SJCRH30 (cell line): ENCODE data around the gene LIX1. TPM values are rescaled to one million over a fixed set of nuclear protein-coding genes. Genes with fewer than 3 reads are reported as not detected.
A peak's percentile ranks its signal among the peaks of the same experiment; 100 is the strongest.
"Not testable (repeated sequence)": the region's sequence is repeated elsewhere in the genome, so short reads cannot be mapped to it uniquely, and the experiment has no call there.

Experiments
- DNase-seq, 2 experiments: peaks; one replicate each; pipeline ENCODE4 v3.0.0-alpha.2; 2015 to 2020
- H3K27ac ChIP-seq: fragments of 250-450 bp; sonication (Bioruptor Pico); 2 replicates; pipeline ENCODE4 v1.5.1; 2020; ENCODE audit warnings: mild to moderate bottlenecking, moderate library complexity
- H3K27me3 ChIP-seq: fragments of 250-450 bp; sonication (Bioruptor Pico); 2 replicates; pipeline ENCODE4 v1.5.1; 2020; ENCODE audit warnings: mild to moderate bottlenecking, moderate library complexity
- H3K36me3 ChIP-seq: fragments of 250-450 bp; sonication (Bioruptor Pico); 2 replicates; pipeline ENCODE4 v1.5.1; 2020; ENCODE audit warnings: mild to moderate bottlenecking, moderate library complexity
- H3K4me1 ChIP-seq: fragments of 250-450 bp; sonication (Bioruptor Pico); 2 replicates; pipeline ENCODE4 v1.5.1; 2020; ENCODE audit warnings: mild to moderate bottlenecking, moderate library complexity
- H3K4me3 ChIP-seq: fragments of 250-450 bp; sonication (Bioruptor Pico); 2 replicates; pipeline ENCODE4 v1.5.1; 2020; ENCODE audit warnings: mild to moderate bottlenecking, moderate library complexity
- H3K9me3 ChIP-seq: fragments of 250-450 bp; sonication (Bioruptor Pico); replicated peaks from 2 replicates; pipeline ENCODE4 v1.5.1; 2020; ENCODE audit warnings: mild to moderate bottlenecking, moderate library complexity
- total RNA-seq: library from RNA; depleted of rRNA; stranded (reverse); fragments of >200 nt; shearing (Covaris generic); gene quantifications from 2 replicates; pipeline ENCODE4 v1.2.3, GENCODE V29; 2014

Gene LIX1
- total RNA-seq, 1 experiment from 2014 or later: 0.04 TPM

DNA sequence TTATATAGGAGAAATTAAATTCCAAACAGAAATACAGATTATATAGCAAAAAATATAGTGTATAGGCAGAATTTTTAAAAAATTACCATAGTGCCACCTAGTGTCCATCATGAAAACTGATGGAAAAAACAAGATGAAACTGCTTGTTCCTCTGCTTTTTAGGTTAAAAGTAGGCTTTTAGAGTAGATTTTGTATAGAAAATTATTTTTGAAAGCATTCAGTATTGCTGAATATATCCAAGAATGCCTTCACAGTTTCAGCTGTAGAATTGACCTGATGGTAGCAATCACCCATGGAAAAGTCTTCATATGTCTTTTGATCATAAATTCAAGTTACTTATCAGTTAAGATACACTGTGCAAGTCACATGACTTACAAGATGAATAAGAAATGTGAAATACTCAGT, 21.0 kb upstream of the LIX1 start:
- no peaks in the 10 kb centered on the region for H3K27me3 ChIP-seq
- H3K27ac ChIP-seq: no peak overlapping the region
- no peaks in the 10 kb centered on the region for H3K4me1 ChIP-seq
- H3K9me3 ChIP-seq: no peaks in the 10 kb centered on the region
- H3K36me3 ChIP-seq: peaks cover 52% of the 10 kb centered on the region
- DNase-seq: peak in 1 of 2 experiments; percentile 47
- no peak overlapping the region for H3K4me3 ChIP-seq

GRCh38 chr5:97162045-97162444, 19.6 kb upstream of the LIX1 start:
- Histone ChIP-seq H3K4me3 (no peak overlapping the region), H3K27ac (no peak overlapping the region), H3K36me3 (peaks cover 39% of the 10 kb centered on the region), H3K9me3 (peaks cover 8% of the 10 kb centered on the region; the same call in 1 of the 2 replicates), H3K27me3 (no peaks in the 10 kb centered on the region), H3K4me1 (no peaks in the 10 kb centered on the region)
- peak; percentile 55 to 86 for DNase-seq

GRCh38 chr5:97157689-97158088, 15.3 kb upstream of the LIX1 start:
- Histone ChIP-seq H3K9me3 (peaks cover 12% of the 10 kb centered on the region; the same call in 1 of the 2 replicates), H3K27ac (no peak overlapping the region), H3K4me3 (no peak overlapping the region), H3K27me3 (no peaks in the 10 kb centered on the region), H3K4me1 (no peaks in the 10 kb centered on the region), H3K36me3 (peaks cover 16% of the 10 kb centered on the region)
- DNase-seq: no peak

GRCh38 chr5:97151370-97151769, 9.0 kb upstream of the LIX1 start:
- no peaks in the 10 kb centered on the region for H3K27me3 ChIP-seq
- no peaks in the 10 kb centered on the region for H3K4me1 ChIP-seq
- DNase-seq: no peak
- no peak overlapping the region for H3K27ac ChIP-seq
- H3K4me3 ChIP-seq: no peak overlapping the region
- H3K9me3 ChIP-seq: no peaks in the 10 kb centered on the region
- H3K36me3 ChIP-seq: no peaks in the 10 kb centered on the region

DNA sequence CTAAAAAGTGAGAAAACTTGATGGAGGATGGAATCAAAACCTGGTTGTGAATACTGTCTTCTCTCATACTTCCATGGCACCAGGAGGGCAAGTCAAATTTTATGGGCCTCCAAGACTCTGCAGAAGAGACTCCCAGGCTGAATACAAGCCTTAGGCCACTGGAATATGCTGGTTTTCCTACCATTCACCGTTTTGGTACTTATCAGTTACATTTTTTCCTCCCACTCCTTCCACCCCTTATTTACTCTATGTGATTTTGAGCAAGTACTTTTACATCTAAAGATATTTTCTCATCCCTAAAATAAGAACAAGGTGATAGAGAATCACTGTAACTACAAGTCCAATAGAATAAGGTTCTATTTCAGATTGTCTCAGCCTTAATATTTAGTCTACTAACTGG, 8.0 kb upstream of the LIX1 start:
- Histone ChIP-seq H3K9me3 (no peaks in the 10 kb centered on the region), H3K36me3 (no peaks in the 10 kb centered on the region), H3K4me3 (no peak overlapping the region), H3K27me3 (no peaks in the 10 kb centered on the region), H3K4me1 (no peaks in the 10 kb centered on the region), H3K27ac (no peak overlapping the region)
- DNase-seq: no peak

DNA sequence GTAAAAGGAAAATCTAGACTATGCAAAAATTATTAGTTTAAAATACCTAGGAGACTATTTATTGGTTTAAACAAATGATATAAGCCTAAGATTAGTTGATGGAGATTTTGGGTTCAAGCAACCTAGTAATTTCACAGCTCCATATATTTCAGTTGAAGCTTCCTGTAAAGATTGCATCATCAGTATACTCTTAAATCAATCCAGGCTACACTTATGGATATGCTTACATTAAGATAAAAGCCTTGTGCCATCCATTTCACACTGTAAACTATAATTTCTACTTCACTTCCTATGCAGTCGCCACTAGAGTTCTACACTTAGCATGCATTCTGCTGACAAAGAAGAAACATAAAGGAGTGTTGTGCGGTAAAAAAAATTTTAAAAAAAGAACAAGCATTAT, 7.3 kb upstream of the LIX1 start:
- Histone ChIP-seq H3K27me3 (no peaks in the 10 kb centered on the region), H3K36me3 (no peaks in the 10 kb centered on the region), H3K4me1 (no peaks in the 10 kb centered on the region), H3K27ac (no peak overlapping the region), H3K4me3 (no peak overlapping the region), H3K9me3 (no peaks in the 10 kb centered on the region)
- DNase-seq: no peak

DNA sequence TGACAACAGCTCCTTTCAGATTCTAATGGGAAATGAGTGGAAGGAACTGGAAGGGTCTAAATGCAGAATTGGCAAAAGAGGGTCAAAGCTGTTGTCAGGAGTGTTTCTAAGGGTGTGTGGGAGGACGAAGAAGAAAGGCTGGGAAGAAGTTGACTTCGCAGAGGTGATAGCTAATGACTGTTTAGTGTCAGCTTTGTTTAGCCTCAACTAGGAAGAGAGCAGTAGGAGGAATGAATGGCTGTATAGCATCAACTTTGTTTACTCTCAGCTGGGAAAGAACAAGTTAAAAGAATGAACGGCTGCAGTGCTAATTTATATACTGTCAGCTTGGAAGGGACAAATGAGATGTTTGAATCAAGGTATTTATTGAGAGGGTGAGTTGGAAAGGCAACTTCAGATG, 5.9 kb upstream of the LIX1 start:
- no peaks in the 10 kb centered on the region for H3K4me1 ChIP-seq
- no peak overlapping the region for H3K4me3 ChIP-seq
- H3K27me3 ChIP-seq: no peaks in the 10 kb centered on the region
- DNase-seq: no peak
- H3K36me3 ChIP-seq: no peaks in the 10 kb centered on the region
- H3K27ac ChIP-seq: no peak overlapping the region
- no peaks in the 10 kb centered on the region for H3K9me3 ChIP-seq

GRCh38 chr5:97143704-97144103, 1.3 kb upstream of the LIX1 start:
- H3K27ac ChIP-seq: no peak overlapping the region
- no peaks in the 10 kb centered on the region for H3K9me3 ChIP-seq
- H3K27me3 ChIP-seq: no peaks in the 10 kb centered on the region
- DNase-seq: no peak
- peaks cover 6% of the 10 kb centered on the region for H3K4me1 ChIP-seq
- H3K36me3 ChIP-seq: no peaks in the 10 kb centered on the region
- H3K4me3 ChIP-seq: no peak overlapping the region

DNA sequence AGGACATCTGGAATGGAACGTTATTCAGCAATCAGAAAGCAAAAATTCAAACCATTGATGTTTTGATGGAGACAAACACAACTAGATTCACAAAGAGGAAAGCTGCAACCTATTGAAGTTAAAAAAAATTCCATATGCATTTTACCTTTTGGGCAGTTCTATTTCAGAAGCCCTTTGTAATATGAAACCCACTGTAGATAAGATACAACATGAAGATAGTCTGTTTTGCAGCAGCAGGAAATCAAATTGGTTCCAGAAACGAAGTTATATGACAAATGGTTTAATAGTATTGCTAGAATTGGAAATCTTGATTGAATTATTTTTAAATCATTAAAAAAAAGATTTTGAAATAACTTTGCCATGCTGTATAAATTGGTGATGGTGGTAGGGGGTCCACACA, 872 bp downstream of the LIX1 start:
- Histone ChIP-seq H3K27me3 (no peaks in the 10 kb centered on the region), H3K27ac (no peak overlapping the region), H3K36me3 (no peaks in the 10 kb centered on the region), H3K9me3 (no peaks in the 10 kb centered on the region), H3K4me1 (peaks cover 21% of the 10 kb centered on the region), H3K4me3 (no peak overlapping the region)
- no peak for DNase-seq

- Histone ChIP-seq H3K36me3 (no peaks in the 10 kb centered on the region), H3K4me1 (peaks cover 25% of the 10 kb centered on the region), H3K4me3 (no peak overlapping the region), H3K27me3 (no peaks in the 10 kb centered on the region), H3K27ac (no peak overlapping the region), H3K9me3 (no peaks in the 10 kb centered on the region)
- DNase-seq: no peak
Measured at GRCh38 chr5:97141031-97141430, 1.4 kb downstream of the LIX1 start.

GRCh38 chr5:97140250-97140649, 2.2 kb downstream of the LIX1 start:
- not testable (repeated sequence) for H3K36me3 ChIP-seq, H3K9me3 ChIP-seq, H3K27ac ChIP-seq, H3K27me3 ChIP-seq, DNase-seq, H3K4me3 ChIP-seq
- peaks cover 33% of the 10 kb centered on the region for H3K4me1 ChIP-seq

DNA sequence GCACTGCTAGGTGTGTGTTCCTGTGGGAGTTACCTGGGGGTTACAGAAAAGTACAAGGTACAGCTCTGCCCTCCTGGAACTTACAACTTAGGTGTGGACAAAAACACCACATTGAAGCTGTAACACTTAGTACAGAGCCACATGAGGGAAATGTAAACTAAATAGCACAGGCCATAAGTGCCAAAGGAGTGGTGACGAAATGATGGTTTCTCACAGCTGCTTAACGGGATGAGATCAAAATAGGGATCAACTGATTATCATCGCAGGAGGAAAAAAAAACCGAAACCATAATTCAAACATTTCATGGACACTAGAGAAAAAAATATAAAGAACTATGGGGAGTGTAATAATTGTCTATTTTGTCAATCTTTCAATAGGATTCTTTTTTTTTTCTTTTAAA, 5.9 kb downstream of the LIX1 start:
- Histone ChIP-seq H3K27ac (peak overlapping the region; percentile 83), H3K27me3 (no peaks in the 10 kb centered on the region), H3K4me1 (peaks cover 36% of the 10 kb centered on the region), H3K9me3 (no peaks in the 10 kb centered on the region), H3K36me3 (no peaks in the 10 kb centered on the region), H3K4me3 (peak overlapping the region; percentile 23)
- peak; percentile 66 to 90 for DNase-seq

GRCh38 chr5:97135868-97136267, 6.5 kb downstream of the LIX1 start:
- Histone ChIP-seq H3K36me3 (no peaks in the 10 kb centered on the region), H3K4me1 (peaks cover 38% of the 10 kb centered on the region), H3K27ac (peak overlapping the region; percentile 83), H3K9me3 (no peaks in the 10 kb centered on the region), H3K27me3 (no peaks in the 10 kb centered on the region), H3K4me3 (no peak overlapping the region)
- DNase-seq: no peak

- Histone ChIP-seq H3K27me3 (no peaks in the 10 kb centered on the region), H3K27ac (no peak overlapping the region), H3K9me3 (no peaks in the 10 kb centered on the region), H3K4me1 (peaks cover 38% of the 10 kb centered on the region), H3K4me3 (no peak overlapping the region), H3K36me3 (no peaks in the 10 kb centered on the region)
- peak in 1 of 2 experiments; percentile 19 for DNase-seq
Measured at GRCh38 chr5:97134634-97135033, 7.8 kb downstream of the LIX1 start.

GRCh38 chr5:97133101-97133500, 9.3 kb downstream of the LIX1 start:
- Histone ChIP-seq H3K27me3 (no peaks in the 10 kb centered on the region), H3K9me3 (no peaks in the 10 kb centered on the region), H3K4me1 (peaks cover 37% of the 10 kb centered on the region), H3K36me3 (no peaks in the 10 kb centered on the region), H3K4me3 (no peak overlapping the region), H3K27ac (no peak overlapping the region)
- no peak for DNase-seq

GRCh38 chr5:97131921-97132320, 10.5 kb downstream of the LIX1 start:
- DNase-seq: no peak
- H3K27me3 ChIP-seq: no peaks in the 10 kb centered on the region
- no peaks in the 10 kb centered on the region for H3K9me3 ChIP-seq
- H3K27ac ChIP-seq: no peak overlapping the region
- H3K4me3 ChIP-seq: no peak overlapping the region
- peaks cover 27% of the 10 kb centered on the region for H3K4me1 ChIP-seq
- no peaks in the 10 kb centered on the region for H3K36me3 ChIP-seq
